ENCODE results near the gene HAUS6.

DNA sequence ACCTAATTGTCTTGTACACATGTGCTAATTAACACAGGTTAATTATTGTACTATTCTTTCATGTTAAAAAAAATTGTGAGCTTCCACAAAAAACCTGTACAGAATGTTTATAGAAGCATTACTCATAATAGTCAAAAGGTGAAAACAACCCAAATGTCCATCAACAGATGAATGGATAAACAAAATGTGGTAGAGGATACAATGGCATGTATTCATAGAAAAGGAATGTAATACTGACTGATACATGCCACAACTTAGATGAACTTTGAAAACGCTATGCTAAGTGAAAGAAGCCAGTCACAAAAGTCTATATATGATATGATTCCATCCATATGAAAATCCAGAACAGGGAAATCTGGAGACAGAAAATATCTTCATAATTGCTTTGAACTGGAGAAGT is 27.9 kb downstream of the HAUS6 start:
- TF ChIP-seq, protein P1, sequence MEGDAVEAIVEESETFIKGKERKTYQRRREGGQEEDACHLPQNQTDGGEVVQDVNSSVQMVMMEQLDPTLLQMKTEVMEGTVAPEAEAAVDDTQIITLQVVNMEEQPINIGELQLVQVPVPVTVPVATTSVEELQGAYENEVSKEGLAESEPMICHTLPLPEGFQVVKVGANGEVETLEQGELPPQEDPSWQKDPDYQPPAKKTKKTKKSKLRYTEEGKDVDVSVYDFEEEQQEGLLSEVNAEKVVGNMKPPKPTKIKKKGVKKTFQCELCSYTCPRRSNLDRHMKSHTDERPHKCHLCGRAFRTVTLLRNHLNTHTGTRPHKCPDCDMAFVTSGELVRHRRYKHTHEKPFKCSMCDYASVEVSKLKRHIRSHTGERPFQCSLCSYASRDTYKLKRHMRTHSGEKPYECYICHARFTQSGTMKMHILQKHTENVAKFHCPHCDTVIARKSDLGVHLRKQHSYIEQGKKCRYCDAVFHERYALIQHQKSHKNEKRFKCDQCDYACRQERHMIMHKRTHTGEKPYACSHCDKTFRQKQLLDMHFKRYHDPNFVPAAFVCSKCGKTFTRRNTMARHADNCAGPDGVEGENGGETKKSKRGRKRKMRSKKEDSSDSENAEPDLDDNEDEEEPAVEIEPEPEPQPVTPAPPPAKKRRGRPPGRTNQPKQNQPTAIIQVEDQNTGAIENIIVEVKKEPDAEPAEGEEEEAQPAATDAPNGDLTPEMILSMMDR (IDR thresholded peaks at IDR 0.05): no peak
- TF ChIP-seq EZH2 (IDR thresholded peaks at IDR 0.05; ENCODE audit: borderline replicate concordance, insufficient read depth, low read depth, low read length, poor library complexity, severe bottlenecking): no peak

All from B cell (primary cell).